Measurements from ENCODE around the gene ARHGEF10L.

- TF ChIP-seq POLR2A (IDR thresholded peaks at IDR 0.05): no peak
- TF ChIP-seq, protein P1, sequence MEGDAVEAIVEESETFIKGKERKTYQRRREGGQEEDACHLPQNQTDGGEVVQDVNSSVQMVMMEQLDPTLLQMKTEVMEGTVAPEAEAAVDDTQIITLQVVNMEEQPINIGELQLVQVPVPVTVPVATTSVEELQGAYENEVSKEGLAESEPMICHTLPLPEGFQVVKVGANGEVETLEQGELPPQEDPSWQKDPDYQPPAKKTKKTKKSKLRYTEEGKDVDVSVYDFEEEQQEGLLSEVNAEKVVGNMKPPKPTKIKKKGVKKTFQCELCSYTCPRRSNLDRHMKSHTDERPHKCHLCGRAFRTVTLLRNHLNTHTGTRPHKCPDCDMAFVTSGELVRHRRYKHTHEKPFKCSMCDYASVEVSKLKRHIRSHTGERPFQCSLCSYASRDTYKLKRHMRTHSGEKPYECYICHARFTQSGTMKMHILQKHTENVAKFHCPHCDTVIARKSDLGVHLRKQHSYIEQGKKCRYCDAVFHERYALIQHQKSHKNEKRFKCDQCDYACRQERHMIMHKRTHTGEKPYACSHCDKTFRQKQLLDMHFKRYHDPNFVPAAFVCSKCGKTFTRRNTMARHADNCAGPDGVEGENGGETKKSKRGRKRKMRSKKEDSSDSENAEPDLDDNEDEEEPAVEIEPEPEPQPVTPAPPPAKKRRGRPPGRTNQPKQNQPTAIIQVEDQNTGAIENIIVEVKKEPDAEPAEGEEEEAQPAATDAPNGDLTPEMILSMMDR (IDR thresholded peaks at IDR 0.05): no peak
Measured at GRCh38 chr1:17679856-17680255, 140.4 kb downstream of the ARHGEF10L start.
